K562 (cell line): Measurements from ENCODE around the gene TRANK1. TPM values are rescaled to one million over a fixed set of nuclear protein-coding genes. Genes with fewer than 3 reads are reported as not detected.

ENCODE experiments used
- CBFA2T2 ChIP-seq: fragments of 450-650 bp; conservative IDR thresholded peaks from 2 replicates; pipeline ENCODE4 v1.6.1; 2017; ENCODE audit warnings: mild to moderate bottlenecking
- CREM ChIP-seq: IDR thresholded peaks from 2 replicates; pipeline ENCODE4 v1.6.1; 2014; ENCODE audit warnings: antibody characterized with exemption, low read depth
- HCFC1 ChIP-seq: IDR thresholded peaks from 2 replicates; pipeline ENCODE4 v1.6.1; 2012; ENCODE audit warnings: low read depth, low read length, improper control_type of control experiment
- KLF10 ChIP-seq: fragments of 250-450 bp; sonication (Bioruptor Pico); IDR thresholded peaks from 2 replicates; pipeline ENCODE4 v1.6.1; 2021; ENCODE audit warnings: matching md5 sums
- MAFF ChIP-seq: IDR thresholded peaks from 2 replicates; pipeline ENCODE4 v1.6.1; 2012; ENCODE audit warnings: low read length, improper control_type of control experiment
- MAFK ChIP-seq: IDR thresholded peaks from 2 replicates; pipeline ENCODE4 v1.6.1; 2011; ENCODE audit warnings: low read length, improper control_type of control experiment
- MCM2 ChIP-seq: fragments of 450-650 bp; IDR thresholded peaks from 2 replicates; pipeline ENCODE4 v1.6.1; 2017; ENCODE audit warnings: low read depth, mild to moderate bottlenecking
- PHTF2 ChIP-seq: fragments of 250-450 bp; sonication (Bioruptor Pico); IDR thresholded peaks from 2 replicates; pipeline ENCODE4 v1.5.0; 2021; ENCODE audit warnings: mild to moderate bottlenecking
- SRSF1 ChIP-seq: fragments of 200-400 bp; formaldehyde crosslinking; IDR thresholded peaks from 2 replicates; pipeline ENCODE4 v1.6.1; 2017; ENCODE audit warnings: mild to moderate bottlenecking, low read depth, low read length, moderate library complexity
- ZNF124 ChIP-seq: sonication (generic); formaldehyde crosslinking; IDR thresholded peaks from 2 replicates; pipeline ENCODE4 v1.8.1; 2022; ENCODE audit warnings: missing genetic modification reagents
- ZNF316 ChIP-seq: fragments of 450-650 bp; IDR thresholded peaks from 2 replicates; pipeline ENCODE4 v1.6.1; 2016
- polyA plus RNA-seq, 8 experiments: library from polyadenylated mRNA; depleted of rRNA in 4 of 8; stranded (reverse) in 5 of 8; unstranded in 3 of 8; fragments of >200 nt; fragmentation: Nextera tagmentation in 2 of 8; fragmentation: Illumina TruSeq in 1 of 8; extraction: Ambion mirVana in 2 of 8; extraction: Trizol in 1 of 8; gene quantifications; 2 replicates each; pipeline versions ENCODE4 v1.2.1 to v1.2.3, GENCODE V29; 2011 to 2014; ENCODE audit warnings: inconsistent platforms in 1 of 8, missing spikeins in 1 of 8
- total RNA-seq, 7 experiments: library from RNA; depleted of rRNA in 6 of 7; stranded (reverse); fragments of >200 nt in 6 of 7; fragmentation: Illumina TruSeq in 2 of 7; extraction: Trizol in 2 of 7; gene quantifications; 2 replicates each; pipeline versions ENCODE4 v1.2.1 to v1.2.3, GENCODE V29; 2011 to 2021; ENCODE audit warnings: low replicate concordance in 1 of 7
- TF ChIP-seq, protein P1 (sequence below): IDR thresholded peaks from 2 replicates; pipeline ENCODE4 v1.6.1; 2014; ENCODE audit warnings: antibody characterized with exemption
- TF ChIP-seq, protein P2 (sequence below): fragments of 200-800 bp; sonication (Bioruptor generic); IDR thresholded peaks from 2 replicates; pipeline ENCODE4 v1.6.1; 2017; ENCODE audit warnings: missing genetic modification characterization, missing compliant biosample characterization
- TF ChIP-seq, protein P3 (sequence below): fragments of 150-350 bp; IDR thresholded peaks from 2 replicates; pipeline ENCODE4 v1.6.1; 2014; ENCODE audit warnings: low read depth, mild to moderate bottlenecking, low read length, borderline replicate concordance
- TF ChIP-seq, protein P4 (sequence below), 2 experiments: IDR thresholded peaks; 2 replicates each; pipeline ENCODE4 v1.6.1; 2011; ENCODE audit warnings: borderline replicate concordance in 1 of 2, control low read depth in 1 of 2, low read depth in 1 of 2, low read length in 1 of 2, mild to moderate bottlenecking in 1 of 2, mixed read lengths in 1 of 2, moderate library complexity in 1 of 2; ENCODE audit not compliant: insufficient read depth in 1 of 2, insufficient read length in 1 of 2, poor library complexity in 1 of 2, severe bottlenecking in 1 of 2; ENCODE audit errors: extremely low read depth in 1 of 2

TRANK1 gene
- total and polyA plus RNA-seq, 9 of the 15 experiments (the other 6 are each of a cell fraction or from before 2014, with no cell fraction given) = 0.41 to 5.3 (median 2.1) TPM

DNA sequence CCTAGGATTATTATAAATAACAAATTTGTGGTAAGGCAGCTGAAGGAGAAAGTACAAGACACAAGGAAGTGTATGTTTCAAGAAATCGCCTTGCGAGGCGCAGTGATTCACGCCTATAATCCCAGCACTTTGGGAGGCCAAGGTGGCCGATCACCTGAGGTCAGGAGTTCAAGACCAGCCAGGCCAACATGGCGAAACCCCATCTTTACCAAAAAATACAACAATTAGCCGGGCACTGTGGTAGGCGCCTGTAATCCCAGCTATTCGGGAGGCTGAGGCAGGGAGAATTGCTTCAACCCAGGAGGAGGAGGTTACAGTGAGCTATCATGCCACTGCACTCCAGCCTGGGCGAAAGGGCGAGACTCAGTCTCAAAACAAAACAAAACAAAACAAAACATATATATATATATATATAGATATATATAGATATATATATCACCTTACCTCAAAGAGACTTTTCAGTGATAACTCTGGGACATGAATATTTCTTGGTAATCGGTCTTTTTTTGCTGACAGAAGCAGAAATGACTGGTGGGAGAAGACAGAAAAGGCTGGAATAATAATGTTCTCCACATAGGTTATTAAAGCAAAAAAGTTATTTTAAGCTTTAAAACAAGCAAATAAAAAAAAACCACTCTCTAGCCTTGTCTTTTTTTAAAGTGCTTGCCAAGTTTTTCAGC is 52.3 kb downstream of the TRANK1 start (continued):
- peak; percentile 98 for TF ChIP-seq MAFK
- TF ChIP-seq, protein P1, sequence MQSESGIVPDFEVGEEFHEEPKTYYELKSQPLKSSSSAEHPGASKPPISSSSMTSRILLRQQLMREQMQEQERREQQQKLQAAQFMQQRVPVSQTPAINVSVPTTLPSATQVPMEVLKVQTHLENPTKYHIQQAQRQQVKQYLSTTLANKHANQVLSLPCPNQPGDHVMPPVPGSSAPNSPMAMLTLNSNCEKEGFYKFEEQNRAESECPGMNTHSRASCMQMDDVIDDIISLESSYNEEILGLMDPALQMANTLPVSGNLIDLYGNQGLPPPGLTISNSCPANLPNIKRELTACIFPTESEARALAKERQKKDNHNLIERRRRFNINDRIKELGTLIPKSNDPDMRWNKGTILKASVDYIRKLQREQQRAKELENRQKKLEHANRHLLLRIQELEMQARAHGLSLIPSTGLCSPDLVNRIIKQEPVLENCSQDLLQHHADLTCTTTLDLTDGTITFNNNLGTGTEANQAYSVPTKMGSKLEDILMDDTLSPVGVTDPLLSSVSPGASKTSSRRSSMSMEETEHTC = no peak
- TF ChIP-seq, protein P2, sequence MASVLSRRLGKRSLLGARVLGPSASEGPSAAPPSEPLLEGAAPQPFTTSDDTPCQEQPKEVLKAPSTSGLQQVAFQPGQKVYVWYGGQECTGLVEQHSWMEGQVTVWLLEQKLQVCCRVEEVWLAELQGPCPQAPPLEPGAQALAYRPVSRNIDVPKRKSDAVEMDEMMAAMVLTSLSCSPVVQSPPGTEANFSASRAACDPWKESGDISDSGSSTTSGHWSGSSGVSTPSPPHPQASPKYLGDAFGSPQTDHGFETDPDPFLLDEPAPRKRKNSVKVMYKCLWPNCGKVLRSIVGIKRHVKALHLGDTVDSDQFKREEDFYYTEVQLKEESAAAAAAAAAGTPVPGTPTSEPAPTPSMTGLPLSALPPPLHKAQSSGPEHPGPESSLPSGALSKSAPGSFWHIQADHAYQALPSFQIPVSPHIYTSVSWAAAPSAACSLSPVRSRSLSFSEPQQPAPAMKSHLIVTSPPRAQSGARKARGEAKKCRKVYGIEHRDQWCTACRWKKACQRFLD (CRISPR knock-in tag) = no peak
- no peak for TF ChIP-seq KLF10 (CRISPR knock-in tag)
- TF ChIP-seq ZNF316 = peak; percentile 96
- TF ChIP-seq CBFA2T2 = no peak
- TF ChIP-seq HCFC1 = no peak
- no peak for TF ChIP-seq PHTF2
- peak; percentile 99 for TF ChIP-seq MAFF
- no peak for TF ChIP-seq MCM2
- TF ChIP-seq, protein P3, sequence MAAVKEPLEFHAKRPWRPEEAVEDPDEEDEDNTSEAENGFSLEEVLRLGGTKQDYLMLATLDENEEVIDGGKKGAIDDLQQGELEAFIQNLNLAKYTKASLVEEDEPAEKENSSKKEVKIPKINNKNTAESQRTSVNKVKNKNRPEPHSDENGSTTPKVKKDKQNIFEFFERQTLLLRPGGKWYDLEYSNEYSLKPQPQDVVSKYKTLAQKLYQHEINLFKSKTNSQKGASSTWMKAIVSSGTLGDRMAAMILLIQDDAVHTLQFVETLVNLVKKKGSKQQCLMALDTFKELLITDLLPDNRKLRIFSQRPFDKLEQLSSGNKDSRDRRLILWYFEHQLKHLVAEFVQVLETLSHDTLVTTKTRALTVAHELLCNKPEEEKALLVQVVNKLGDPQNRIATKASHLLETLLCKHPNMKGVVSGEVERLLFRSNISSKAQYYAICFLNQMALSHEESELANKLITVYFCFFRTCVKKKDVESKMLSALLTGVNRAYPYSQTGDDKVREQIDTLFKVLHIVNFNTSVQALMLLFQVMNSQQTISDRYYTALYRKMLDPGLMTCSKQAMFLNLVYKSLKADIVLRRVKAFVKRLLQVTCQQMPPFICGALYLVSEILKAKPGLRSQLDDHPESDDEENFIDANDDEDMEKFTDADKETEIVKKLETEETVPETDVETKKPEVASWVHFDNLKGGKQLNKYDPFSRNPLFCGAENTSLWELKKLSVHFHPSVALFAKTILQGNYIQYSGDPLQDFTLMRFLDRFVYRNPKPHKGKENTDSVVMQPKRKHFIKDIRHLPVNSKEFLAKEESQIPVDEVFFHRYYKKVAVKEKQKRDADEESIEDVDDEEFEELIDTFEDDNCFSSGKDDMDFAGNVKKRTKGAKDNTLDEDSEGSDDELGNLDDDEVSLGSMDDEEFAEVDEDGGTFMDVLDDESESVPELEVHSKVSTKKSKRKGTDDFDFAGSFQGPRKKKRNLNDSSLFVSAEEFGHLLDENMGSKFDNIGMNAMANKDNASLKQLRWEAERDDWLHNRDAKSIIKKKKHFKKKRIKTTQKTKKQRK = no peak
- no peak for TF ChIP-seq SRSF1
- TF ChIP-seq ZNF124 (CRISPR knock-in tag) = no peak
- TF ChIP-seq CREM = no peak
- TF ChIP-seq, protein P4, sequence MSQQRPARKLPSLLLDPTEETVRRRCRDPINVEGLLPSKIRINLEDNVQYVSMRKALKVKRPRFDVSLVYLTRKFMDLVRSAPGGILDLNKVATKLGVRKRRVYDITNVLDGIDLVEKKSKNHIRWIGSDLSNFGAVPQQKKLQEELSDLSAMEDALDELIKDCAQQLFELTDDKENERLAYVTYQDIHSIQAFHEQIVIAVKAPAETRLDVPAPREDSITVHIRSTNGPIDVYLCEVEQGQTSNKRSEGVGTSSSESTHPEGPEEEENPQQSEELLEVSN (IDR thresholded peaks at IDR 0.05; ENCODE audit: borderline replicate concordance in 1 of 2, extremely low read depth in 1 of 2, insufficient read depth in 1 of 2, insufficient read length in 1 of 2, low read depth in 1 of 2, low read length in 1 of 2, poor library complexity in 1 of 2, severe bottlenecking in 1 of 2) = no peak
